ENCODE data around the gene ZC3H12A. TPM values are rescaled to one million over a fixed set of nuclear protein-coding genes. Genes with fewer than 3 reads are reported as not detected.

ZC3H12A gene
- polyA plus RNA-seq, 3 donors = 5.2 to 155 (median 5.8) TPM

GRCh38 chr1:37506740-37507139 is 32.4 kb downstream of the ZC3H12A start:
- intact Hi-C loops (cut with micrococcal nuclease) = no loop called here
- Histone ChIP-seq H3K27me3 (ENCODE audit: control insufficient read depth in 2 of 2, insufficient read depth in 2 of 2, low read length in 2 of 2) (no peaks in the 10 kb centered on the region), H3K9ac (ENCODE audit: insufficient read depth, low read length, poor library complexity, severe bottlenecking) (no peak overlapping the region), H3K4me1 (ENCODE audit: control insufficient read depth in 1 of 2, insufficient read depth in 2 of 2, low read length in 2 of 2) (no peaks in the 10 kb centered on the region), H3K4me3 (replicated peaks in 1 of 3; ENCODE audit: low read depth in 2 of 3, low read length in 3 of 3) (no peak overlapping the region), H3K4me2 (replicated peaks; ENCODE audit: extremely low read depth, low read length, poor library complexity, severe bottlenecking) (no peak overlapping the region), H3K27ac (ENCODE audit: low read depth in 1 of 2, low read length in 2 of 2) (no peak overlapping the region), H3K36me3 (replicated peaks in 1 of 2; ENCODE audit: control insufficient read depth in 1 of 2, insufficient read depth in 2 of 2, low read length in 2 of 2) (peaks cover 47 to 85% of the 10 kb centered on the region in 2 donors), H2AFZ (ENCODE audit: insufficient read depth, low read depth, low read length, poor library complexity, severe bottlenecking) (no peak overlapping the region), H3K79me2 (ENCODE audit: insufficient read depth, low read length) (peaks cover 2% of the 10 kb centered on the region), H4K20me1 (ENCODE audit: insufficient read depth, low read length) (peaks cover 4% of the 10 kb centered on the region), H3K9me3 (replicated peaks in 1 of 2; ENCODE audit: control insufficient read depth in 1 of 2, insufficient read depth in 1 of 2, low read length in 2 of 2) (no peaks in the 10 kb centered on the region)
- Mint-ChIP-seq H3K27ac (no peak overlapping the region), H3K27me3 (ENCODE audit: low read depth in 3 of 3) (peaks cover 0 to 3% (median 0%) of the 10 kb centered on the region in 3 donors), H3K4me1 (peaks cover 7% of the 10 kb centered on the region), H3K4me3 (no peak overlapping the region), H3K36me3 (peaks cover 58 to 86% of the 10 kb centered on the region in 2 donors), H3K9me3 (no peaks in the 10 kb centered on the region)
- WGBS (ENCODE audit: insufficient coverage) = no CpG with 5 or more reads among the region's 2 CpGs
- no peak for DNase-seq
- no peak for TF ChIP-seq CTCF (IDR thresholded peaks at IDR 0.05)

DNA sequence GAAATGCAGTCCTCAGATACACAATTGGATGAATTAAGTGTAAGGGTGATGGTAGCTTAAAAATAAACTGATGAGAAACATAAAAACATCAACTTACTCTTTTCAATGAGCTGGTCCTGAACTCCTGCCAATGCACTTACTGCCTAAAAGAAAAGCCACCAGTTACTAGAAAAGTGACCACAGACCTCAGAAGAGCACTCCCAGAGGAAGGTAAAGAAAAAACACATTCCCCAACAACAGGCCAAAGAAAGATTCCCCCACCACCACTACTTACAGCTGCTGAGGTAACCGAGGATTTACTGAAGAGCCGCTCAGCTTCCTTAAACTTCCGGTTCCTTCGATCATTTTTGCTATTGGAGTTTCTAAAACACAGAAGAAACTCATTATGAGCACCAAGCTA is 34.8 kb downstream of the ZC3H12A start:
- no peak overlapping the region for H3K4me2 ChIP-seq (replicated peaks; ENCODE audit: extremely low read depth, low read length, poor library complexity, severe bottlenecking)
- no peaks in the 10 kb centered on the region for H3K9me3 ChIP-seq (replicated peaks in 1 of 2; ENCODE audit: control insufficient read depth in 1 of 2, insufficient read depth in 1 of 2, low read length in 2 of 2)
- no peak overlapping the region for H3K4me3 Mint-ChIP-seq
- TF ChIP-seq CTCF (IDR thresholded peaks at IDR 0.05) = no peak
- 79% methylated on average over 4 of the region's 4 CpGs for WGBS (ENCODE audit: insufficient coverage)
- peaks cover 11% of the 10 kb centered on the region for H4K20me1 ChIP-seq (ENCODE audit: insufficient read depth, low read length)
- no peaks in the 10 kb centered on the region for H3K27me3 ChIP-seq (ENCODE audit: control insufficient read depth in 2 of 2, insufficient read depth in 2 of 2, low read length in 2 of 2)
- peaks cover 47 to 72% of the 10 kb centered on the region in 2 donors for H3K36me3 ChIP-seq (replicated peaks in 1 of 2; ENCODE audit: control insufficient read depth in 1 of 2, insufficient read depth in 2 of 2, low read length in 2 of 2)
- intact Hi-C loops (cut with micrococcal nuclease) = no loop called here
- H3K27ac Mint-ChIP-seq = no peak overlapping the region
- H2AFZ ChIP-seq (ENCODE audit: insufficient read depth, low read depth, low read length, poor library complexity, severe bottlenecking) = no peak overlapping the region
- no peaks in the 10 kb centered on the region for H3K9me3 Mint-ChIP-seq
- peaks cover 10 to 11% of the 10 kb centered on the region in 2 donors for H3K4me1 ChIP-seq (ENCODE audit: control insufficient read depth in 1 of 2, insufficient read depth in 2 of 2, low read length in 2 of 2)
- H3K9ac ChIP-seq (ENCODE audit: insufficient read depth, low read length, poor library complexity, severe bottlenecking) = no peak overlapping the region
- DNase-seq = no peak
- peaks cover 17% of the 10 kb centered on the region for H3K4me1 Mint-ChIP-seq
- H3K27ac ChIP-seq (ENCODE audit: low read depth in 1 of 2, low read length in 2 of 2) = no peak overlapping the region
- peaks cover 59 to 75% of the 10 kb centered on the region in 2 donors for H3K36me3 Mint-ChIP-seq
- peaks cover 18% of the 10 kb centered on the region for H3K79me2 ChIP-seq (ENCODE audit: insufficient read depth, low read length)
- peaks cover 0 to 3% (median 2%) of the 10 kb centered on the region in 3 donors for H3K27me3 Mint-ChIP-seq (ENCODE audit: low read depth in 3 of 3)
- no peak overlapping the region for H3K4me3 ChIP-seq (replicated peaks in 1 of 3; ENCODE audit: low read depth in 2 of 3, low read length in 3 of 3)

Measured in CD14-positive monocyte (primary cell).